GM19240 (cell line): ENCODE results near the gene WDR17.
"Not testable (repeated sequence)": the region's sequence is repeated elsewhere in the genome, so short reads cannot be mapped to it uniquely, and the experiment has no call there.

Experiments
- DNase-seq: peaks from one replicate; pipeline ENCODE4 v3.0.0; 2011; ENCODE audit warnings: low spot score; ENCODE audit not compliant: insufficient read length

WDR17 gene

DNA sequence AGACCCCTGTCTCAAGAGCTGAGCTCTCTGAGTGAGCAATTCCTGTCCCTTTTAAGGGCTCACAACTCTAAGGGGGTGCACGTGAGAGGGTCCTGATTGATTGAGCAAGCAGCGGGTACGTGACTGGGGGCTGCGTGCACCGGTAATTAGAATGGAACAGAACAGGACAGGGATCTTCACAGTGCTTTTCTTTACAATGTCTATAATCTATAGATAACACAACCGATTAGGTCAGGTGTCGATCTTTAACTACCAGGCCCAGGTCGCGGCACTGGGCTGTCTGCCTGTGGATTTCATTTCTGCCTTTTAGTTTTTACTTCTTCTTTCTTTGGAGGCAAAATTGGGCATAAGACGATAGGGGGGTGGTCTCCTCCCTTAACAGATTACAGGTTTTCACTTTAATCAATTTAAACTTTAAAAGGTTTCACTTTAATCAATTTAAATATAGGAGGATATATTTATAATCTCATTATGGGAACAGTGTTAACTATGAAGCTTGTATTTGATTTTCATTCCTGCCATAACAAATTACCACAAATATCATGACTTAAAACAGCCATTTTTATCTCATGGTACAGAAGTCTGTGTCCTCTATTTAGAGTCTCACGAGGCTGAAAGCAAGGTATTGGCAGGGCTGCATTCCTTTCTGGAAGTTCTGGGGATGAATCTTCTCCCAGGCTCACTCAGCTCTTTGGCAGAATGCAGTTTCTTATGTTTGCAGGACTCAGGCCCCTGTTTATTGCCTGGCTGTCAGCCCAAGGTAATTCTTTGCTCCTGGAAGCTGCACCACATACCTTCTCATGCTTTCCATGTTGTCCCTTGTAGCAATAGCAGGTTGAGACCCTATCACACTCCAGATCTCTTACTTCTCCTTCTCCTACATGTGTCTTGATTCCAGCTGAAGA lies 124.5 kb downstream of the WDR17 start:
- DNase-seq = no peak

DNA sequence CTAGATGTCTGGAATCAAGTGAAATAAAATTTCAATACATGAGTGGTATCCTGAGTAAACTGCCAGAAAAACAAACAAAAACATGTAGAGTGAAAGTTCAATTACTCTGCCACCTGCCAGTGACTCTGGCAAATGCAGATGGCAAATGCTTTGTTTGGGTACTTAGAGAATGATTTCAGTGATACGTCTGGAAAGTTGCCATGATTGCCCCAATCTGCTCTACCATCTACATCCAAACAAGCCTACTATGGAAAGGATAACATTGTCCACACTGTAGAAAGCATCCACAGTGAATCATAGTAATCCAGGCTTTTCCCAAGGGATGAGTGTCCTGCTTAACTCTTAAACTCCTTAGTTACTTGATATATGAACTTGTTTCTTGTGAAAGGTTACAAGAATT lies 126.3 kb downstream of the WDR17 start:
- DNase-seq = no peak

DNA sequence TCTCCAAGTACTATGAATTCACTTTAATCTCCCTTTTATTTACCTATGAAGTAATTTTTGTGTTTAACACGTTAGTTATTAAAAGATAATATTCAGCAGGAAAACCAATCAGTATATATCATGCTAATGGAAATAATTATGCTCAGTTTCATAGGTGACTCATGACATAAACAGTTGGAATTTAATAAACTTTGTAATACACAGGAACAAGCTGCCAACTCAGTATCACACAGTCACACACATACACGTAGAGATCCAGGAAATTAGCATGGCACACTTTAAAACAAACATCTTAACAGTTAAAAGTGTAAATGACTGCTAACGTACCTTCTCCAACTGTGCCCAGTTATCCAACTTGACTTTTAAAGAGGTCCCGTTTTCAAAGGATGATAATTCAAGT lies 127.5 kb downstream of the WDR17 start:
- DNase-seq = no peak

DNA sequence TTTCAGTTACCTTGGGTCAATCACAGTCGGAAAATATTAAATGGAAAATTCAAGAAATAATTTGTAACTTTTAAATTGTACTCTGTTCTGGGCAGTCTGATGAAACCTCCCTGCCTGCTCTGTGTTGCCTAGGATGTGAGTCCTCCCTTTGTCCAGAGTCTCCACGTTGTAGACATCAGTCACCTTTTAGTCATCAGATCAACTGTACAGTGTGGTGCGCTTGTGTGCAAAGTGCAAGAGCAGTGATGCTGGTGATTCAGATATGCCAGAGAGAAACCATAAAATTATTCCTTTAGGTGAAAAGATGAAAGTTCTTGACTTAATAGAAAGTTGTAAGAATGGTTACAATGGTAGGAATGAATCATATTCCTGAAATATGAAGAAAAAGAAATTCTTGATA lies 128.3 kb downstream of the WDR17 start:
- DNase-seq = no peak

DNA sequence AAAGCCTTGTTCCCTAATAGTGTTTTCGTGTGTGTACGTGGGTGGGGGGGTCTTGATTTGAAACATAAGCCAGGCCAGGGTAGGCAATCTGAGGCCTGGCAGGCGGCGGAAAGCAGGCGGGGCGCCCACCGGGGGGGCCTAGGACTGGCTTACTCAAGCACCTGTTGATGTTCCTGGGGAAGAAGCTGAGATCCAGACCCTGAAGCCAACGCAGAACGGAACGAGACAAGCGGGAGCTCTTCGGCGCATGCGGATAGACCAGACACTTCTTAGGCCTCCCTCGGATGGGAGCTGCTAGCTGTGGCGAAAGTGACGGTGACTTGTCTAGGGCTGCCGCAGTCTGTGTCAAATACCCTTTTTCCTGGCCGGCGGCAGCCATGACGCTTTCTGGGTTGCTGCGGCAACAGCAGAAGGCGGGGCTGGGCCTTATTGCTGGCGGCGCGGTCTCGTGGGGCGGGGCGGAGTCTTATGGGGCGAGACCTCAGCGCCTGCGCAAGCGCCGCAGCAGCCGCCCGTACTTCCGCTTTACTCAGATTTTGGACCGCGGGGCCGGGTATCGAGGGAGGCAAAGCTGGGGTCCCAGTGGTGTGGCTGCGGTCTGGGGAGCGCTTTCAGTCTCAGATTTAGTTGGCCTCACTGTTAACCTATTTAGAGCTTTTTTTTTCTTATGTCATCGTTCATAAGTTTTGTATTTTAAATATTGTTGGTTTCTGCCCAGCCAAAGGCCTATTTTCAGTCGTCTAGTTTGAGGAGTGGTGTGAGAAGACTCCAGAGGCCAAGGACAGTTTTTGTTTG lies 129.7 kb downstream of the WDR17 start, which contains the start of gene SPATA4:
TSS of gene SPATA4 (minus strand) at position 402 of the 795 bp plus-strand sequence. CDS start at position 379, 23 bp downstream.
- DNase-seq = peak; percentile 90

DNA sequence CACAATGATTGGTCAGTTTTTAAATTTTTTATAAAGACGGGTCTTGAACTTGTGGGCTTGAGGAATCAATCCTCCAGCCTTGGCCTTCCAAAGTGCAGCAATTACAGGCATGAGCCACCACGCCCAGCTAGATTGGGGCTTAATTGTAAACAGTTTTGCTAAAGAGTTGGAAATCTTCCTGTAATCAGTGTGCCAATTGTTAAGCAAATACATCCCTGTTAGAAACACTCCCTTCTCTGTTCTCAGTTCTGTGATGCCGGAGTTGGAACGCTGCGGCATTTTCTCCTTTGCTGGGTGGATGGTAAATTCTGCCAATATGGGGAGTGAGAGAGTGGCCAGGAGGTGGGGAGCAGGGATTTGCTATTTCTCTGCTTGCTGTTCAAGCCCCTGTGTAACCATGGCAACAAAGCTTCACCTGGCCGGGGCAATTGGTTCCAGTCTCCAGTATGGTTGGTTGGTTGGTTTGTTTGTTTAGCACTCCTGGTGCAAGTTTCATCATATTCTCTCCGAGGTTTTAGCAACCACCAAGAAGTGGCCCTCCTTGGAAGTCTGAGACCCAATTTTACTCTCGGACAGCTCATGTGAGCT lies 132.8 kb downstream of the WDR17 start:
- no peak for DNase-seq

DNA sequence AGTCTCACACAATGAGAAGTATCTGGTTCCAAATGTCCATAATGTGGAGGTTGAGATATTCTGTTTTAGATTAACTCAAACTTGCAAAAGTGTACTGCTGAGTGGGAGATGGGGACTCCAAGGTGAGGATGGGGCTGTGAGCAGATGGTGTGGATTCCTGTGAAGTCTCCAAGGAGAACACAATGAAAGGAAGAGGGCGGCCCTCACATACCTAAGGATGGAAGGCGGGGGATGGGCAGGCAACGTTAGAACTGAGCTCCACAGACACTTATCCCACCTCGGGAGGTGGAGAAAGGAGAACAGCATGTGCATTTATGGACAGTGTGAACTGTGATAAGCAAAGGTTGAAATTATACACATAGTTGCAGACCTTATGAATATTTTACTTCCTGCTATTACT lies 139.7 kb downstream of the WDR17 start:
- DNase-seq = no peak

DNA sequence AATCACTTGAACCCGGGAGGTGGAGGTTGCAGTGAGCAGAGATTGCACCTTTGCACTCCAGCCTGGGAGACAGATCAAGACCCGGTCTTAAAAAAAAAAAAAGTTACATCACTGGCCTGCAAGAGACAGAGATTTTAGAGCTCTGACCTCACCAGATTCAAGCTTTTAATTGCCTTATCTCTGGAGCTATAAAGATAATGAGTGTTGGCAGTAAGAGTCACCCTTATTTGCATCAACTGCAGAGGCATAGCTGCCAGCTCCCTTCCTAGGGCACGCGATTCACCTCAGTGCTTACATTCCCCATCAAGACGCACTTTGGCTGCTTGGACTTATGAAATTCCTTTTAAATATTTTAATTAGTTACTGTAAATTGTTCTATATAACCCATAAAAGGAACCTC lies 142.2 kb downstream of the WDR17 start:
- no peak for DNase-seq

DNA sequence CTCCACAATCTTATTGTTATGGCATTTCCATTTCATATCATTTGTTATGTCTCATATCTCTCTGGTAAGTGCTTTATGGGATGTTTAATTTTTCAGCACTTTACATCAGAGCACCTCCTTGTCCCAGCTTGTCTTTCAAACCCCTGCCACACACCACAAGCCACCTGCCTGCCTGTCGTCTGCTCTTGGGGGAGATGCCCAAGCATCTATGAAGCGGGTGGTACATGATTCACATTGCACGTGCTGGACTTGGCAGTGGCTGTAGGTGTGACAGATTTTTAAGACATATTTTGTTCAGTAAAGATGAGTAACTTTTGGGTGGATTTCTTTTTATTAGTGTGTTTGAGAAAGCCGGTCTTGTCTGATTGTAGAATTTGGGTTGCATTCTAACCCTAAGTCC lies 143.9 kb downstream of the WDR17 start:
- DNase-seq = no peak

DNA sequence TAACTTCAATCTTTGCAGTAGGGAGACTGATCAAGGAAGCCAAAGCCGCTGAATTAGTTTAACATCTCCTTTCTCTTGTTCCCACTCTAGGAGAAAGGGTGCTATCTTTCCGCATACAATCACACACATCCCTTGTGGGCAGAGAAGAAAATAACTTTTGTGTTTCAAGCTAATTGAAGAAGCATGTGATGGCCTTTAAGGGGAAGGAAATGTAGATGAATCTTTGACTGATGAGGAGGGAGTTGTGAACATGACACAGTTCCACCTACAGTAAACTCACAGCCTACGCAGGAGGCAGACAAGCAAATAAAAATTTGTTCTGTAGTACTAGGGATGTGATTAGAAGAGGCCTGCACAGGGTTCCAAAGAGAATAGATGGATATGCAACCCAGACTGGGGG lies 144.5 kb downstream of the WDR17 start:
- no peak for DNase-seq

DNA sequence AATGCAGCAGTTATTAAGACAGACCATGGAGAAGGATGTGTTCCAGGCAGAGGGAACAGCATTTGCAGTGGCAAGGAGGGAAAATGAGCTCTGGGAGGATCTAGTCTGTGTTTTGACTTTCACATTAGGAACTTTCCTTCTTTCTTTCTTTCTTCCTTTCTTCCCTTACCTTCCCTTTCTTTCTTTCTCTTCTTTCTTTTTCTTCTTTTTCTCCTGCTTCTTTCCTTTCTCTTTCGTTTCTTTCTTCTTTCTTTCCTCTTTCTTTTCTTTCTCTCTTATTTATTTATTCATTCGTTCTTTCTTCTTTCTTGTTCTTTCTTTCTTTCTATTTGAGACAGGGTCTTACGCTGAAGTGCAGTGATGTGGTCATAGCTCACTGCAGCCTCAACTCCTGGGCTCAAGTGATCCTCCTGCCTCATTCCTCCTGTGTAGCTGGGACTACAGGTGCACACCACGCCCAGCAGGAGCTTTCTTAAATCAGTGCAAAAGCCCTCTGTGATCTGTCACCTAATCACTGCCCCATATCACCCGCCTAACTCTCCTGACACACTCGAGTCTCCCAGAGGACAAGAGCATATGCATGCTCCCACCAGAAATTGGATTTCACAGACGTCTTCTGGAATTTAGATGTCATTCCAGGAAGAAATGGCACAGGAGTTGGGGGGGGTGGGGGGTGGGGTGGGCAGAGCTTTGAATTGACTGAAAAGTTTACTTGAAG lies 145.1 kb downstream of the WDR17 start:
- no peak for DNase-seq

DNA sequence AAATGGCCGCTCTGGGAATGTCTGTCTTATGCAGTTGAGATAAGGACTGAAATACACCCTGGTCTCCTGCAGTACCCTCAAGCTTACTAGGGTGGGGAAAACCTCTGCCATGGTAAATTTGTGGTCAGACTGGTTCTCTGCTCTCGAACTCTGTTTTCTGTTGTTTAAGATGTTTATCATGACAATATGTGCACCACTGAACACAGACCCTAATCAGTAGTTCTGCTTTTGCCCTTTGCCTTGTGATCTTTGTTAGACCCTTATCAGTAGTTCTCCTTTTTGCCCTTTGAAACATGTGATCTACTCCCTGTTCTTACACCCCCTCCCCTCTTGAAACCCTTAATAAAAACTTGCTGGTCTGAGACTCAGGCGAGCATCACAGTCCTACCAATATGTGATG lies 146.7 kb downstream of the WDR17 start:
- not testable (repeated sequence) for DNase-seq

DNA sequence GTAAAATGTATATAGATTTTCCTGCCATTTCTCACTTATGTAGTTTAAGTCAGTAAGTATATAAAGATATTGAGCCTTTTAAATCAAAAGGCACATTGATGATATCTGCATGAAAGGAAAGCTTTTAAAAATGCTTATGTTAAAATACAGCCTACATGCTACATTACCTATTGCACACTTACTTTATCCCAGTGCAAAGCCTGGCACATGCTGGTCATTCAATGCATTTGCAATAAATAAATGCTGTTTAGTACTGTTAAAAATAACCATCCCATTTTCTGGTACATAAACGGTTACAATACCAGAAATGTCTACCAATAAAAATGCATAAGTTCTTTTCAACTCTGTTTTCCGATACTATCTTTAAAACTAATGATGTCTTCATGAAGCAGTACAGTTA lies 151.9 kb downstream of the WDR17 start:
- no peak for DNase-seq

DNA sequence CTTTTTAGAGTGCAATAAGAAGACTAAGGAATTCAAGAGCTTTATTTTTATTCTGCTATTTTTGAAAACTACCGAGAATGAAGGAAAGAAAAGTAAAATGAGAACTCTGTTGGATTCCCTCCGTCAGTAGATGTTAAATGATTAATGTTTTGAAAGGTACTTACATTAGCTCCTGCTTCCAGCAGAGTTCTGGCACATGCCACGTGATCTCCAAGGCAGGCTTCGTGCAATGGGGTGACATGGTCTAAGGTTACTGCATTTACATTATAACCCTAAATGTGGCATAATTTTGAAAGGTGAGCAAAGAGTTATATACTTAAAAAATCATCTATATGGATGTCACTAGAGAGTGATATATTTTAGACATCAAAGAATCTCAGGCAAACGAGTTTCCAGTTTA lies 156.5 kb downstream of the WDR17 start:
- no peak for DNase-seq

DNA sequence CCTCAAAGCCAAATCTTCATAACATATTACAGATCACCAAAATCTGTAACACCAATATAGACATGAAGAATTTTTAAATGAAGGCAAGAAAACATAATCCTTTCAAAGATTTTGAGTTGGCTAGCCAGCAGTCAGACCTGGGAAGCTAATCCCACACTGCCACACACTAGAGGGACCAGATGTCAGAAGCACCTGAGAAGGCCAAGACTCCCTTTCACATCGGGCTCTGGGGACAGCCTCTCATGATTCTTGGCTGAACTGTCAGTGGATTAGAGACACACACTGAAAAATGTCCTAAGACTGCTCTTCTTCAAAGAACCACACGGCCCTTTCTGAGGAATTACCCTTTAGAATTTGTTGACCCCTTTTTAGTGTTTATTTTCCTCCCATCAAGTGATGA lies 157.9 kb downstream of the WDR17 start:
- no peak for DNase-seq

DNA sequence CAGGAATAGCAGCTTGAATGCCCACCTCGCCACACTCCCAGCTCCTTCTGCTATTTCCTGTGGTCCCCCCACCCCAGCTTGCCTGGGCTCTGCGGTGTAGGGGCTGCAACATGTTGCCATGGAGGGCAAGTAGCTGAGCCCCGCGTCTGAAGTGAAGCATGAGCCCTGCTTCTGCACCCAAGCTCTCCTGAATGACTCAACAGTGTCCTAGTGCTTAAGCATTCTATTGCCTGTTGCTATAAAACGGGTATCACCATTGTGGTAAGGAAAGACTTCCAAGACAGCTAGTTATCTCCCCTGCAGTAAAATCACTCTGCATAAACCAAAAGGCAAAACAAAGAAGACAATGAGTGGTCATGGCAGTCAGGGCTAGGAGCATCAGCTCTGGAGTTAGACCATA lies 161.1 kb downstream of the WDR17 start:
- DNase-seq = no peak

DNA sequence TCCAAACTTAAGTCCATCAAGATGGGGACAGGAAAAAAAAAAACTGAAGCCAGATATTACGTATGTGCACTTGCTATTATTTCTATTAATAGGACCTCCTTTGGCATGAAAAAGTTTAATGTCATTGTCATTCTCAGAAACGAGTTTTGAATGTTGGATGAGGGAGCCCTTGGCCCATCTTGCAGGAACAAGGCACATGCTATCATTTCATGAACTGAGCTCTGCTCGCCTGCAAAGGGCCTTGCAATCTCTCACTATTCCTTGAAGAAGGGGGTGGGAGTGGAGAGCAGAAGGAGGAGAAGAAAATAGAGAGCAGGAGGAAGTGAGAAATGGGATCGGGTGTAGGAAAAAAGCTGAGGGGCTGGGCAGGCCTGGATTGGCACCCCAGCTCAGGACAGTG lies 164.0 kb downstream of the WDR17 start:
- DNase-seq = no peak
